ENCODE data around the gene CAMK2A.

Gene CAMK2A

GRCh38 chr5:150289551-150290390 lies at the start of gene CAMK2A:
TSS of gene CAMK2A (minus strand) at chr5:150289773. CDS start at chr5:150289625, 148 bp downstream.
- no peak for DNase-seq (ENCODE audit: low read depth)

GRCh38 chr5:150339165-150339564 lies 49.6 kb upstream of the CAMK2A start:
- DNase-seq (ENCODE audit: low read depth), result no peak

- no peak for DNase-seq (ENCODE audit: low read depth)
These were observed 49.0 kb upstream of the CAMK2A start for GRCh38 chr5:150338546-150338945.

- DNase-seq (ENCODE audit: low read depth), result no peak
These were observed 46.2 kb upstream of the CAMK2A start for GRCh38 chr5:150335778-150336177.

- no peak for DNase-seq (ENCODE audit: low read depth)
These were observed 43.8 kb upstream of the CAMK2A start for GRCh38 chr5:150333400-150333799.

GRCh38 chr5:150329881-150330876 lies 40.6 kb upstream of the CAMK2A start:
- no peak for DNase-seq (ENCODE audit: low read depth)

GRCh38 chr5:150329038-150329437 lies 39.5 kb upstream of the CAMK2A start:
- no peak for DNase-seq (ENCODE audit: low read depth)

GRCh38 chr5:150328515-150328914 lies 38.9 kb upstream of the CAMK2A start:
- no peak for DNase-seq (ENCODE audit: low read depth)

GRCh38 chr5:150327139-150327538 lies 37.6 kb upstream of the CAMK2A start:
- DNase-seq (ENCODE audit: low read depth), result no peak

- no peak for DNase-seq (ENCODE audit: low read depth)
These were observed 37.1 kb upstream of the CAMK2A start for GRCh38 chr5:150326707-150327106.

- DNase-seq (ENCODE audit: low read depth), result no peak
These were observed 35.9 kb upstream of the CAMK2A start for GRCh38 chr5:150325426-150325825.

GRCh38 chr5:150323819-150324218 lies 34.2 kb upstream of the CAMK2A start:
- no peak for DNase-seq (ENCODE audit: low read depth)

- DNase-seq (ENCODE audit: low read depth), result no peak
These were observed 33.5 kb upstream of the CAMK2A start for GRCh38 chr5:150323092-150323491.

- no peak for DNase-seq (ENCODE audit: low read depth)
These were observed 32.6 kb upstream of the CAMK2A start for GRCh38 chr5:150322202-150322601.

- DNase-seq (ENCODE audit: low read depth), result no peak
These were observed 32.2 kb upstream of the CAMK2A start for GRCh38 chr5:150321784-150322183.

GRCh38 chr5:150321211-150321610 lies 31.6 kb upstream of the CAMK2A start:
- DNase-seq (ENCODE audit: low read depth), result no peak

- no peak for DNase-seq (ENCODE audit: low read depth)
These were observed 30.6 kb upstream of the CAMK2A start for GRCh38 chr5:150320044-150320613.

- DNase-seq (ENCODE audit: low read depth), result no peak
These were observed 29.9 kb upstream of the CAMK2A start for GRCh38 chr5:150319484-150319790.

- no peak for DNase-seq (ENCODE audit: low read depth)
These were observed 29.3 kb upstream of the CAMK2A start for GRCh38 chr5:150318613-150319483.

GRCh38 chr5:150317048-150318003 lies 27.8 kb upstream of the CAMK2A start:
- DNase-seq (ENCODE audit: low read depth), result no peak
